Measurements from ENCODE around the gene PIGT. TPM values are rescaled to one million over a fixed set of nuclear protein-coding genes. Genes with fewer than 3 reads are reported as not detected.

Gene PIGT
- total RNA-seq, 6 donors from 2014 or later: 49.9 to 86.3 (median 63.0) TPM

GRCh38 chr20:45467172-45467571 lies 51.2 kb downstream of the PIGT start:
- no peaks in the 10 kb centered on the region for H3K9me3 ChIP-seq
- no peak overlapping the region for H3K27ac ChIP-seq
- peaks cover 20 to 35% (median 22%) of the 10 kb centered on the region in 4 donors for H3K4me1 ChIP-seq
- no peaks in the 10 kb centered on the region for H3K36me3 ChIP-seq
- no peak overlapping the region for H3K4me3 ChIP-seq
- 92 to 94% methylated on average over 4 to 6 of the region's 6 CpGs for WGBS, 2 donors
- no peak for TF ChIP-seq CTCF (IDR thresholded peaks at IDR 0.05)
- no peak for TF ChIP-seq EP300 (IDR thresholded peaks at IDR 0.05)
- no peak for TF ChIP-seq POLR2A (IDR thresholded peaks at IDR 0.05)
- TF ChIP-seq POLR2AphosphoS5 (IDR thresholded peaks at IDR 0.05): no peak
- H3K27me3 ChIP-seq: peaks cover 0 to 12% (median 5%) of the 10 kb centered on the region in 4 donors
- ATAC-seq (ENCODE audit: low FRiP score in 2 of 2) (no peak), DNase-seq (no peak)

GRCh38 chr20:45467861-45468260 lies 51.9 kb downstream of the PIGT start:
- peak overlapping the region in 1 of 4 donors; percentile 30 for H3K27ac ChIP-seq
- no peak for TF ChIP-seq POLR2A (IDR thresholded peaks at IDR 0.05)
- no peak for TF ChIP-seq EP300 (IDR thresholded peaks at IDR 0.05)
- no peak for TF ChIP-seq CTCF (IDR thresholded peaks at IDR 0.05)
- no peak for TF ChIP-seq POLR2AphosphoS5 (IDR thresholded peaks at IDR 0.05)
- H3K4me3 ChIP-seq: no peak overlapping the region
- H3K9me3 ChIP-seq: no peaks in the 10 kb centered on the region
- no peak for ATAC-seq (ENCODE audit: low FRiP score in 2 of 2)
- H3K4me1 ChIP-seq: peaks cover 20 to 35% (median 22%) of the 10 kb centered on the region in 4 donors
- H3K36me3 ChIP-seq: no peaks in the 10 kb centered on the region
- H3K27me3 ChIP-seq: peaks cover 0 to 12% (median 5%) of the 10 kb centered on the region in 4 donors
- 50 to 61% methylated on average over 2 to 3 of the region's 3 CpGs for WGBS, 2 donors
- DNase-seq: peak in 1 of 2 donors; percentile 60

- H3K4me1 ChIP-seq: peaks cover 20 to 35% (median 22%) of the 10 kb centered on the region in 4 donors
- 12 to 16% methylated on average over 11 to 31 of the region's 54 CpGs for WGBS, 2 donors
- TF ChIP-seq CTCF (IDR thresholded peaks at IDR 0.05) (no peak), POLR2AphosphoS5 (IDR thresholded peaks at IDR 0.05) (peak in 1 of 2 donors; percentile 48), POLR2A (IDR thresholded peaks at IDR 0.05) (peak in 1 of 4 donors; percentile 30), EP300 (IDR thresholded peaks at IDR 0.05) (peak in 1 of 4 donors; percentile 29)
- no peaks in the 10 kb centered on the region for H3K36me3 ChIP-seq
- DNase-seq (peak; percentile 86 to 90), ATAC-seq (ENCODE audit: low FRiP score in 2 of 2) (peak; percentile 61 to 83)
- peaks cover 0 to 12% (median 5%) of the 10 kb centered on the region in 4 donors for H3K27me3 ChIP-seq
- H3K9me3 ChIP-seq: no peaks in the 10 kb centered on the region
- H3K27ac ChIP-seq: peak within 1 kb of the TSS; percentile 79 to 88 (median 84)
- H3K4me3 ChIP-seq: peak within 1 kb of the TSS; percentile 42 to 61 (median 53)
These were observed 53.7 kb downstream of the PIGT start, which contains the start of gene WFDC2 for GRCh38 chr20:45469336-45470261. TSS of gene WFDC2 (plus strand) at chr20:45469753. CDS start at chr20:45469782, 29 bp downstream.

- peaks cover 0 to 12% (median 5%) of the 10 kb centered on the region in 4 donors for H3K27me3 ChIP-seq
- no peaks in the 10 kb centered on the region for H3K9me3 ChIP-seq
- peak; percentile 82 to 93 for DNase-seq
- H3K27ac ChIP-seq: peak overlapping the region; percentile 79 to 88 (median 84)
- peak in 1 of 2 donors; percentile 80 for TF ChIP-seq POLR2AphosphoS5 (IDR thresholded peaks at IDR 0.05)
- TF ChIP-seq EP300 (IDR thresholded peaks at IDR 0.05): no peak
- TF ChIP-seq POLR2A (IDR thresholded peaks at IDR 0.05): peak in 2 of 4 donors; percentile 37 to 75
- WGBS, 2 donors: 0 to 5% methylated on average over 12 to 15 of the region's 50 CpGs
- peak; percentile 88 to 93 for ATAC-seq (ENCODE audit: low FRiP score in 2 of 2)
- H3K36me3 ChIP-seq: no peaks in the 10 kb centered on the region
- H3K4me1 ChIP-seq: peaks cover 20 to 33% (median 22%) of the 10 kb centered on the region in 4 donors
- H3K4me3 ChIP-seq: peak overlapping the region; percentile 42 to 61 (median 53)
These were observed 54.5 kb downstream of the PIGT start for GRCh38 chr20:45470262-45470931.
